Ovary (tissue), 3 donors: ENCODE data around the gene ATP6V1G1.

ENCODE experiments used
- EP300 ChIP-seq: sonication (generic); formaldehyde crosslinking; IDR thresholded peaks from one replicate; pipeline ENCODE4 v1.6.1; 2017; ENCODE audit warnings: antibody characterized with exemption
- POLR2A ChIP-seq: fragments of 450-650 bp; IDR thresholded peaks from one replicate; pipeline ENCODE4 v1.6.1; 2017; ENCODE audit warnings: antibody characterized with exemption, mild to moderate bottlenecking, moderate library complexity
- TF ChIP-seq, protein P1 (sequence below), 3 donors: fragments of 450-650 bp in 2 of 3; fragments of 200-600 bp in 1 of 3; IDR thresholded peaks; one replicate each; pipeline versions ENCODE4 v1.5.1 to v1.8.0; 2016 to 2022; ENCODE audit warnings: antibody characterized with exemption in 3 of 3, mild to moderate bottlenecking in 1 of 3
- donor health status: DM: no; HTN: no; CAD: no.

DNA sequence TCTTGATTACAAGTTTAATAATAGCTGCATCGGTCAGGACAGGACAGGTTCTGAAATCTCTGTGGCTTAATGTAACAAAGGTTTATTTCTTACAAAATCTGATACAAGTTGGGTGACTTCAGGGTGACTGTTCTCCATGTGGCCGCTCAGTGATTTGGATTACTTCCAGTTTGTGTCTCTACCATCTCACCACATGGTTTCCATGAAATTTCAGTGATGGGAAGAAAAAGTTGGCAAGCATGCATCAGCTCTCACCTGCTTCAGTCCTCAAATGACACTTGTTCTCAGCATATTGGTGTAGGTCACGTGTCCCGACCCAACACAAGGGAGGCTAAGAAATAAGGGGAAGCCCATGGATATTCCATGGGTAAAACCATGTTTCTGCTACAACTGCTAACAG is 15.7 kb downstream of the ATP6V1G1 start:
- TF ChIP-seq, protein P1, sequence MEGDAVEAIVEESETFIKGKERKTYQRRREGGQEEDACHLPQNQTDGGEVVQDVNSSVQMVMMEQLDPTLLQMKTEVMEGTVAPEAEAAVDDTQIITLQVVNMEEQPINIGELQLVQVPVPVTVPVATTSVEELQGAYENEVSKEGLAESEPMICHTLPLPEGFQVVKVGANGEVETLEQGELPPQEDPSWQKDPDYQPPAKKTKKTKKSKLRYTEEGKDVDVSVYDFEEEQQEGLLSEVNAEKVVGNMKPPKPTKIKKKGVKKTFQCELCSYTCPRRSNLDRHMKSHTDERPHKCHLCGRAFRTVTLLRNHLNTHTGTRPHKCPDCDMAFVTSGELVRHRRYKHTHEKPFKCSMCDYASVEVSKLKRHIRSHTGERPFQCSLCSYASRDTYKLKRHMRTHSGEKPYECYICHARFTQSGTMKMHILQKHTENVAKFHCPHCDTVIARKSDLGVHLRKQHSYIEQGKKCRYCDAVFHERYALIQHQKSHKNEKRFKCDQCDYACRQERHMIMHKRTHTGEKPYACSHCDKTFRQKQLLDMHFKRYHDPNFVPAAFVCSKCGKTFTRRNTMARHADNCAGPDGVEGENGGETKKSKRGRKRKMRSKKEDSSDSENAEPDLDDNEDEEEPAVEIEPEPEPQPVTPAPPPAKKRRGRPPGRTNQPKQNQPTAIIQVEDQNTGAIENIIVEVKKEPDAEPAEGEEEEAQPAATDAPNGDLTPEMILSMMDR (IDR thresholded peaks at IDR 0.05) = no peak
- TF ChIP-seq EP300 (no peak), POLR2A (no peak)
